Measurements from ENCODE around the gene NR2C2AP.
"Not testable (repeated sequence)": the region's sequence is repeated elsewhere in the genome, so short reads cannot be mapped to it uniquely, and the experiment has no call there.

Gene NR2C2AP, protein sequence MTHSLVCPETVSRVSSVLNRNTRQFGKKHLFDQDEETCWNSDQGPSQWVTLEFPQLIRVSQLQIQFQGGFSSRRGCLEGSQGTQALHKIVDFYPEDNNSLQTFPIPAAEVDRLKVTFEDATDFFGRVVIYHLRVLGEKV

DNA sequence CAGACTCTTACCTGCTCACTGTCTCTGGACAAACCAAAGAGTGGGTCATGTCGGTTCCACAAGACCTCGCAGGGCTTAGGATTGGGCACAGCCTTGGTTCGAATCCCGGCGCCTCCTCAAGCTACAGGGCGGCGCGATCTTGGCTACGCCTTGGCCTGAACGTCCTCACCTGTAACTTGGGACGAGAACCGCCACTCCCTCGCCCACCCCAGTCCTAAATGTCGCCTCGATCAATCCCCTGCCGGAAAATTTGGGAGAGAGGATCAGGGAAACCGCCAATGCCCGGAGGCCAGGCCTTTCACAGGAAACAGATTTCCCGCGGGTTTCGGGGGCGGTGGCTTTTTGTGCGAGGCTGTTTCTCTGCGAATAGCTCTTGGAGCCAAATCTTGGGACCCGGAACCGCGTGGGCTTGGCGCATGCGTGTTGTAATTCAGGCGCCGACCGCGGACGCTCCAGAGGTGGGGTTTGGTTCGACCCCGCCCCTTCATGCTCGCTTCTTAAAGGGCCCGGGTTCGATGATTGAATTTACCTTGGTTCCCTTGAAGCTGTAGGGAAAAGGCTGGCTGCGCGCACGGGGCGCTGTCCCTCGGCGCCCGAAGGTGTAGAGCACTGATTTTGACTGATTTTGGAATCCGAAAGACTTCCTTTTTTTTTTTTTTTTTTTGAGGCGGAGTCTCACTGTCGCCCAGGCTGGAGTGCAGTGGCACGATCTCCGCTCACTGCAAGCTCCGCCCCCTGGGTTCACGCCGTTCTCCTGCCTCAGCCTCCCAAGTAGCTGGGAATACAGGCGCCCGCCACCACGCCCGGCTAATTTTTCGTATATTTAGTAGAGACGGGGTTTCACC, at the start of gene NR2C2AP:
NR2C2AP (minus strand) TSS at position 403 of the 845 bp plus-strand sequence; CDS start at position 49, 354 bp downstream.
- DNase-seq: peak; percentile 87

DNA sequence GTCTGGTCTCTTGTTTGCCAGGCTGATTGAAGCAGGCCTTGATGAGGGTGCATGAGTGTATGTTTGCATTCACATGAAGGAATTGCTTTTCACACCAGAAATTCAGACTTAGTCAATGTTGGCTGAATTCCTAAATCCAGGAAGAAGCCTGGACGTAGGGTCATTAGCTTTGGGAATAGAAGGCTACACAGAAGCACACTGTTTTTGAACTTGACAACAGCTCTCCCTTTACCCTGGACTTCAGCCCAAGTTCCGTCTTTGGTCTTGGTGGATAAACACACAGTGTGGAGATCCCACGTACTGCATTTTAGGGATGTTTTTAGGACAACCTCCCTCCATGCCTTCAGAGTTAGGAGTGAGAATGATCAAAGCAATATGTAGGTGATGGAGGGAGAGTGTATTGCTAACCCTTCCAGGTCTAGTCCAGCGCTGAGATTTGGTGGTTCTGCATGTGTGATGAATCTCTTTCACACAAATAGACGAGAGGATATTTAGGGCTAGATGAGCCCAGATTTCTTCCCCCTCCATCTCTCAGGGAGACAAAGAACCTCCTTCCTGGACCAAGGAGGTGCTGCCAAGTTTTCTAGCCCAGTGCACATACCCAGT, 47.1 kb upstream of the NR2C2AP start:
- DNase-seq: no peak

DNA sequence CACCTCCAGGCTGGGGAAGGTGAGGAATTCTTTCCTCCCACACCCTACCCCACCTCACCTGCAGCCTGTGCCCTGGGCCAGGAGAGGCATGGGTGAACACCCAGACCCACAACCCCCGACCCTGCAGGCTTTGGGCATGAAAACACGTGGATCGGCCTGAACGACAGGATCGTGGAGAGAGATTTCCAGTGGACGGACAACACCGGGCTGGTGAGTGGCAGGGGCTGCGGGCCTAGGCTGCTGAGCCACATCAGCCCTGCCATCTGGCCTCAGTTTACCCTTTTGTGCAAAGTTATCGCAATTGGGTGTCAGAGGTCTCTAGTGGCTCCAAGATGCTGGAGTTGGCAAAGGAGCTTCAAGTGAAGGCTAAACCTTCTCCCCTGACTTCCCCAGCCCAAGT, 37.3 kb upstream of the NR2C2AP start:
- no peak for DNase-seq

DNA sequence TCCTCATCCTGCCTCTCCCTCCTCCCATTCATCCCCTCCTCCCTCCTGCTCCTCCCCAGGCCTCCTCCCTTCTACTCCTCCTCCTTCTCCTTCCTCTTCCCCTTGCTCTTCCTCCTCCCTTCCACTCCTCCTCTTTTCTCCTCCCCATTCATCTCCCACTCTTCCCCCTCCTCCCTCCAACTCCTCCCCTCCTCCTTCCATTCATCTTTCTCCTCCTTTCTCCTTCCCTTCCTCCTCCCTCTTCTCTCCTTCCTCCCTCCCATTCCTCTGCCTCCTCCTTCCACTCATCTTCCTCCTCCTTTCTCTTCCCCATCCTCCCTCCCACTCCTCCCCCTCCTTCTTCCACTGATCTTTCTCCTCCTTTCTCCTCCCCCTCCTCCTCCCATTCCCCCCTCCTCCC, 36.5 kb upstream of the NR2C2AP start:
- DNase-seq: no peak

DNA sequence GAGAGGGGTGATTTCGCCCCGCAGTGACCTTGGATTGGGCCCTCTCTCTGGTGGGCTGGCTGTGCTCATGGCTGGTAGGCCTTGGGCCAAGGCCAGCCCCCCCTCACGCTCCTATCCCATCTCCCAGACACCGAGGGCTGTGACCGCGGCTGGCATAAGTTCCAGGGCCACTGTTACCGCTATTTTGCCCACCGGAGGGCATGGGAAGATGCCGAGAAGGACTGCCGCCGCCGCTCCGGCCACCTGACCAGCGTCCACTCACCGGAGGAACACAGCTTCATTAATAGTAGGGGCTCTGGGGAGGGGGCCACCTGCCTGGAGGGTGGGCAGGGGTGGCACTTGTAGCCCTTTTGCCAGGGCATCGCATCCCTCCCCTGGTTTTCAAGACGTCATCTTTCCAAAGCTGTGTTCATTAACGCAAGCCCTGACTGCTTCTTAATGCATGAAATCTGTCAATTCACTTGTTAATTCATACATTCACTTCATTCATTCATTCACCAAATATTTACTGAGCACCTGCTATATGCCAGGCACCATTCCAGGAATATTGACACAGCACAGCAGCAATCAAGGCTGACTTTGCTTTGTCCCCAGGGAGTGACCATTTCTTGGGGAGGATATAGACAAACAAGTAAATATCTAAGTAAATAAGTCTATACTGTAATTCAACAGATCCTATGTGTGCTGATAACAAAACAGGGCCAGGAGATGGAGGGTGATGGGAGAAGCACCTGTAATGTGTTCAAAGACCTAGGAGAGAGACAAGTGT, 35.1 kb upstream of the NR2C2AP start:
- DNase-seq: no peak

DNA sequence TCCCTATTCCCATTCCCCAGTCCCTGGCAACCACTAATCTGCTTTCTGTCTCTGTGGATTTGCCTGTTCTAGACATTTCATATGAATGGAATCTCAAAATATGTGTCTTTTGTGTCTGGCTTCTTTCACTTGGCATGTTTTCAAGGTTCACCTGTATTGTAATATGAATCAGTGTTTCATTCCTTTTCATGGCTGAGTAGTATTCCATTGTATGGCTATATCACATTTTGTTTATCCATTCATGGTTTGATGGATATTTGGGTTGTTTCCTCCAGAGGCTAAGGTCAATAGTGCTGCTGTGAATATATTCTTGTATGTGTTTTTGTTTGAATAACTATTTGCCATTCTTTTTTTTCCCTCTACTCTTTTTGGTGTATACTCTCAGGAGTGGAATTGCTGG, 33.0 kb upstream of the NR2C2AP start:
- no peak for DNase-seq

DNA sequence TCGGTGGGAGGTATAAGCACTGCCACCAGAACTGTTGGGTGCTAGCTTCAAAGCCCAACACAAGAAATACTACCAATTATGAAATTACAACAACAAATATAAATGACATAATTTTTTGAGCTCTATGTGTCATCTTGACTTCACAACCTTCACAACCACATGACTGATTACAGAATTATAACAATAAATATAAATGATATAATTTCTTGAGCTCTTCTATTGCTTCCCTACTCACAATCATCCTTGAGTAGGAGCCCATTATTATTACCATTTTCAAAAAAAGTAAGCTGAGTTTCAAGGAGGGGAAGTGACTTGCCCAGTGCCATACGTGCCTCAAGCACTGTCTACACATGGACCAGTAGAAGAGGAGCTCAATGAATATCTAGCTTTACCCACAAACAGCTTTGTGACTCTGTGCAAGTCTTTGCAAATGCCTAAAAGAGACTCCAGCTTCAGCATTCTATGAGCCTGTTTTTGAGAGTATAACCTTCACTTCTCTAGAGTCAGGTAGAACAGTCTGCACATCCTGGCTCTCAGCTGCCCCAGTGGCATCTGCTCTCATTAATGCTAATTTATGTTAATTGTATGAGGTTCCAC, 31.1 kb upstream of the NR2C2AP start:
- DNase-seq: no peak

DNA sequence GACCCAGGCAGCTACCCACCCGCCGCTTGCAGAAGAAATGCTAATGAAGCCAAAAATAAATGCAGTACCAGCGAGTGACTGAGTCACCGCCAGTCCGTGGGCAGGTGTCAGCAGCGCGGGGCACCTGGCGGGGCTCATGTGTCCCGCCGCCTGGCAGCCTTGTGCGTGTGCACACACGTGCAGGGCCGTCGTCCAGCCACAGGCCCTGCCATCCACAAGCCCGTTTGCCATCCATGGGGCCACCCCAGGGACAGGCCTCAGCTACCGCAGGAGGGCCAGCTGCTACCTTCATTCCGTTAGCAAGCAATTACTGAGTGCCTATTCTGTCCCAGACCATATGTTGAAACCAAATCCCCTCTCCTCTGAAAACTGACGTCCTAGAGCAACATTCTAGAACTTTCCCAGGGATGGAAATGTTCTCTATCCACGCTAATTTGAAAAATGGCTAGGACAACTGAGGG, 29.1 kb upstream of the NR2C2AP start:
- no peak for DNase-seq

DNA sequence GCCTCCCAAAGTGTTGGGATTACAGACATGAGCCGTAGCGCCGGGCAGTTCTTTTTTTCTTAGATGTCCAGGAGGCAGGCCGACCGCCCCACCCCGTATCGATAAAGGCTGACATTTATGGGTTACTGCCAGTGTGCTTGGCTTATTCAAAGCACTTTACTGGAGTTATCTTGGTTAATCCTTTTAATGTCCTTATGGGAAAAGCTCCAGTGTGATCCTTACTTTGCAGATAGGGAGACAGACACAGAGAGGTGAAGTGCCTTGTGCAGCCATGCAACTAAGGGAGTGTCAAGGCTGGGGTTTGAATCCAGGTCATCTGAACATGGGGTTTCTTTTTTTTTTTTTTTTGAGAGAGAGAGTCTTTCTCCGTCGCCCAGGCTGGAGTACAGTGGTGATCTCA, 27.8 kb upstream of the NR2C2AP start:
- DNase-seq: no peak

DNA sequence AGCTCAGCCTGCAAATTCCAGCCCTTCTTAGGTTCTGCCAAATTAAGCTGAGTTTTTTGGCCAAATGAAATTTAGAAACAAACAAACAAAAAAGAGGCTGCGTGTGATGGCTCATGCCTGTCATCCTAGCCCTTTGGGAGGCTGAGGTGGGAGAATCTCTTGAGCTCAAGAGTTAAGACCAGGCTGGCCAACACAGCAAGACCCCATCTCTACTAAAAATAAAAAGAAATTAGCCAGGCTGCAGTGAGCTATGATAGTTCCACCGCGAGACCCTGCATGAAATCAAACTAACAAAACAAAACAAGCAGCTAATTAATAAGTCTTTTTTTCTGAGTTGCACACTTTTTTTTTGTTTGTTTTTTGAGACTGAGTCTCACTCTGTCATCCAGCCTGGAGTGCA, 26.5 kb upstream of the NR2C2AP start:
- no peak for DNase-seq

DNA sequence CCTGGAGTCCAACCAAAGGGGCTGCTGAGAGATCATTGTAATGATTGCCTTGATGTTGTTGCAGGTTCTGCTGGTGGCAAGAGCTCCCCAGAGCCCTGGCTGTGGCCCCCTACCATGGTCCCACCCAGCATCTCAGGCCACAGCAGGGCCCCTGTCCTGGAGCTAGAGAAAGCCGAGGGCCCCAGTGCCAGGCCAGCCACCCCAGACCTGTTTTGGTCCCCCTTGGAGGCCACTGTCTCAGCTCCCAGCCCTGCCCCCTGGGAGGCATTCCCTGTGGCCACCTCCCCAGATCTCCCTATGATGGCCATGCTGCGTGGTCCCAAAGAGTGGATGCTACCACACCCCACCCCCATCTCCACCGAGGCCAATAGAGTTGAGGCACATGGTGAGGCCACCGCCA, 24.0 kb upstream of the NR2C2AP start:
- DNase-seq: no peak

DNA sequence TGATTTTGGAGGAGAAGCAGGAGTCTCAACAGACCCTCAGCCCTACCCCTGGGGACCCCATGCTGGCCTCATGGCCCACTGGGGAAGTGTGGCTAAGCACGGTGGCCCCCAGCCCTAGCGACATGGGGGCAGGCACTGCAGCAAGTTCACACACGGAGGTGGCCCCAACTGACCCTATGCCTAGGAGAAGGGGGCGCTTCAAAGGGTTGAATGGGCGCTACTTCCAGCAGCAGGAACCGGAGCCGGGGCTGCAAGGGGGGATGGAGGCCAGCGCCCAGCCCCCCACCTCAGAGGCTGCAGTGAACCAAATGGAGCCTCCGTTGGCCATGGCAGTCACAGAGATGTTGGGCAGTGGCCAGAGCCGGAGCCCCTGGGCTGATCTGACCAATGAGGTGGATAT, 23.4 kb upstream of the NR2C2AP start:
- DNase-seq: no peak

DNA sequence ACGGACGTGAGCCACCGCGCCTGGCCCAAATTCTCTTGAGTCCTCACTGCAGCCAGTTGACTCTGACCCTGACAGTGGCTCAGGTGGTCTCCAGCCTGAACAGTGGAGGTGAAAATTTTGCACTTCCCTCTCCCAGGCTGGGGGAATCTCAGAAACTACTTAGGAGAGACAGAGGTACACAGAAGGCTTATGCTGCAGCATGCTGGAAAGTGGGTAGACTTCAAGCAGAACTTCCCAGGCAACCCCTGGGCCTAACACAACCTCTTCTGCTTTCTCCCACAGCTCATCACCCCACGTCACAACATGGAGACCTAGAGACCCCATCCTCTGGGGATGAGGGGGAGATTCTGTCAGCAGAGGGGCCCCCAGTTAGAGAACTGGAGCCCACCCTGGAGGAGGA, 23.0 kb upstream of the NR2C2AP start:
- no peak for DNase-seq

DNA sequence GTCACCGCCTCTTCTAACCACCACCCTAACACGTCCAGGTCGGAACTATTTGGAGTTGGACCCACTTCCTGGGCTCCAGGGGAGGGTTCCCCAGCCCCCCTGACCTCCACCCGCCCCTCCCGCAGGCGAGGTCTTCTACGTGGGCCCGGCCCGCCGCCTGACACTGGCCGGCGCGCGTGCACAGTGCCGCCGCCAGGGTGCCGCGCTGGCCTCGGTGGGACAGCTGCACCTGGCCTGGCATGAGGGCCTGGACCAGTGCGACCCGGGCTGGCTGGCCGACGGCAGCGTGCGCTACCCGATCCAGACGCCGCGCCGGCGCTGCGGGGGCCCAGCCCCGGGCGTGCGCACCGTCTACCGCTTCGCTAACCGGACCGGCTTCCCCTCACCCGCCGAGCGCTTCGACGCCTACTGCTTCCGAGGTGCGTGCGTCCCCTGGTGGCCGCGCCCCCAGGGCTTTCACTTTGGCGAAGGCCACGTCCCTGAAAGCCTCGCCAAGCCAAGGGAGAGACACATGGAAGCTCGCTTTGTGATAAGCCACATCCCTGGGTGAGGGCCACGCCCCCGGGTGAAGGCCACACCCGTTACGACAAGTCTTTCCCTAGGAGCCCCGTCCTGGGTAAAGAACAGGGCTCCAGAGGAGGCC, 21.8 kb upstream of the NR2C2AP start:
- DNase-seq: peak; percentile 69

DNA sequence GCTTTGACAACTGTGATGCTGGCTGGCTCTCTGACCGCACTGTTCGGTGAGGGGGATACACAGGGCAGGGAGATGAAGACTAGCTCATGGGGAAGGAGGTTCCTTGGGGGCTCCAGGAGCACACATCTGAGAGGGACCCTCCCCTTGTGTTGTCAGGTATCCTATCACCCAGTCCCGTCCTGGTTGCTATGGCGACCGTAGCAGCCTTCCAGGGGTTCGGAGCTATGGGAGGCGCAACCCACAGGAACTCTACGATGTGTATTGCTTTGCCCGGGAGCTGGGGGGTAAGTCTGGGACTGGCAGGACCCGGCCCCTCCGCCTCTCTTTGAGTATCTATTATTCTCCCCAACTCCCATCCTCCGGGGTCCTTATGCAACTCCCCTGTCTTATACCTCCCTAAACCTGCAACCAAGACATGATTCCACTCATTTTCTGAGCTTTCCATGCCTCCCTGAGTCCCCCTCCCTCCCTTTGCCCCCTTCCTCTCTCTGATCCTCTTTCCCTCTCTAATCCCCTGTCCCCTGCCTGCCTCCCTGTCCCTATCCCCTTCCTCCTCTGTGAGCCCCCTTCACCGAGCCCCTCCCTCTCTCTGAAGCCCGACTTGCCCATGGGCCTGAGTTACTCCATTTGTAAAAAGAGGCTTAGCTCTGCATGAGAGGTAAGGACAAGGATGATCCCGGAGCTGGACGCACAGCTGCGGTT, 21.1 kb upstream of the NR2C2AP start:
- no peak for DNase-seq

DNA sequence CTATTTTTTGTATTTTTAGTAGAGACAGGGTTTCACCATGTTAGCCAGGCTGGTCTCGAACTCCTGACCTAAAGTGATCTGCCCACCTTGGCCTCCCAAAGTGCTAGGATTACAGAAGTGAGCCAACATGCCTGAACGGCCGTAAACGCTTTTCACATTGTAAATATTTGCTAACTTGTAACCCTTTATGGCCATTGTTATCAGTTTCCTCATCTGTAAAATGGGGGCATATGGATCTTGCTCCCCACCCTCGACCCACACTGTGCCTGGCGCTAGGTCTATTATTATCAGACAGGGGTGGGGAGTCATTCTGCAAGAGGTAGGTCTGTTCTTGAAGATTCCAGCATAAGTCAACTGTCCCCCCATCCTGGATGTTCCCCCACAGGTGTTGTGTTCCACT, 20.4 kb upstream of the NR2C2AP start:
- DNase-seq: no peak

DNA sequence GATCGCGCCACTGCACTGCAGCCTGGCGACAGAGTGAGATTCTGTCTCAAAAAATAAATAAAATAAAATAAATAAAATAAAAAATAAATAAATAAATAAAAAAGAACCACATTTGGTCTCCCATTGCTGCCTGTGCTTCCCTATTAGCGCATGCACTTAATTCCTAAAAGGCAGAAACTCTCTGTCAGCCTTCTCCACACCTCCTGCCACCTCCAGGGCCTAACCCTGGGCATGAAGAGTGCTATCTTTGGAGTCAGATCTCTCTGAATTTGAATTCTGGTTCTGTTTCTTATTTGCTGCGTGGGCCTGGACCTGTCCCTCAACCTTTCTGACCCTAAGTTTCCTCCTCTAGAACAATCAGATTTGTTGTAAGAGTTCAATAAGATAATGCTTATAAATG, 19.8 kb upstream of the NR2C2AP start:
- DNase-seq: no peak

DNA sequence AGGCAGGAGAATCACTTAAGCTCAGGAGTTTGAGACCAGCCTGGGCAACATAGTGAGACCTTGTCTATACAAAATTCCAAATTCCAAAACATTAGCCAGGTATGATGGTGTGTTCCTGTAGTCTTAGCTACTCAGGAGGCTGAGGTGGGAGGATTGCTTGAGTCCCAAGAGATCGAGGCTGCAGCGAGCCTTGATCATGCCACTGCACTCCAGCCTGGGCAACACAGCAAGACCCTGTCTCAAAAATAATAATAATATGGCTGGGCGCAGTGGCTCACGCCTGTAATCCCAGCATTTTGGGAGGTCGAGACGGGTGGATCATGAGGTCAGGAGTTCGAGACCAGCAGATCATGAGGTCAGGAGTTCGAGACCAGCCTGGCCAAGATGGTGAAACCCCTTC, 17.8 kb upstream of the NR2C2AP start:
- DNase-seq: not testable (repeated sequence)

DNA sequence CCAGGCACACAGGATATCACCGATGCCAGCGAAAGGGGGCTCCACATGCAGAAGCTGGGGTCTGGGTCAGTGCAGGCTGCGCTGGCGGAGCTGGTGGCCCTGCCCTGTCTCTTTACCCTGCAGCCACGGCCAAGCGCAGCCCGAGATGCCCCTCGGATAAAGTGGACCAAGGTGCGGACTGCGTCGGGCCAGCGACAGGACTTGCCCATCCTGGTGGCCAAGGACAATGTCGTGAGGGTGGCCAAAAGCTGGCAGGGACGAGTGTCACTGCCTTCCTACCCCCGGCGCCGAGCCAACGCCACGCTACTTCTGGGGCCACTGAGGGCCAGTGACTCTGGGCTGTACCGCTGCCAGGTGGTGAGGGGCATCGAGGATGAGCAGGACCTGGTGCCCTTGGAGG, 15.7 kb upstream of the NR2C2AP start:
- DNase-seq: no peak

DNA sequence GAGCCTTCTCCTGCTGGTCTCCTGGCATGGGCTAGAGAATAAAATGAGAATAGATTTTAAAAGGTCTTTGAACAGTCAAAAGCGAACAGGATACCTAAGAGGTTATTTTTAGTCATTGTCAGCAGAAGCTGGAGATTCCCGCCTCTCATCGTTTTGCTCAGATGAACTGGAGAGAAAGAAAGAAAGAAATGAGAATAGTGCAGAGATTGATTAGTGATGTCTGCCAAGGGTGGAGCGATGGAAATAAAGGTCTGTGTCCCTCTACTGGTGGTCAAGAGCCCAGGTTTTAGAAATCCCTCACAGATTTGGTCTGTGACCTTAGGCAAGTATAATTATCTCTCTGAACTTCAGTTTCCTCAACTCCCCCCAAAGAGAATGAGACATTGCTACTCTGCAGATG, 13.9 kb upstream of the NR2C2AP start:
- no peak for DNase-seq

DNA sequence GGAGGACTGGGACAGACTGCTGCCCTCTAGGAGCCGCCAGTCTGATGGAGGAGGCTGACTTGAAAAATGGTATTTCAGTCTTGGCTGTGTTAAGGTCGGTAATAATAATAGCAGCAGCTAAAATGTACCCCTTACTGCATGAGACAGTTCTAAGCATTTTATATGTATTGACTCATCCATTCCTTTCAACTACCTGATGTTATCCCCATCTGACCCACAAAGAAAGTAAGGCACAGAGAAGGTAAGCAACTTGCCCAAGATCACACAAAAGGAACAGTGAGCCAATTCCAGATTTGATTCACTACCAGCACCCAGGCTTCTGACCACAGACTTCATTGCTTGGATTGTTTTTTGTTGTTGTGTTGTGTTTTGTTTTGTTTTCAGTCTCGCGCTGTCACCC, 12.6 kb upstream of the NR2C2AP start:
- no peak for DNase-seq

DNA sequence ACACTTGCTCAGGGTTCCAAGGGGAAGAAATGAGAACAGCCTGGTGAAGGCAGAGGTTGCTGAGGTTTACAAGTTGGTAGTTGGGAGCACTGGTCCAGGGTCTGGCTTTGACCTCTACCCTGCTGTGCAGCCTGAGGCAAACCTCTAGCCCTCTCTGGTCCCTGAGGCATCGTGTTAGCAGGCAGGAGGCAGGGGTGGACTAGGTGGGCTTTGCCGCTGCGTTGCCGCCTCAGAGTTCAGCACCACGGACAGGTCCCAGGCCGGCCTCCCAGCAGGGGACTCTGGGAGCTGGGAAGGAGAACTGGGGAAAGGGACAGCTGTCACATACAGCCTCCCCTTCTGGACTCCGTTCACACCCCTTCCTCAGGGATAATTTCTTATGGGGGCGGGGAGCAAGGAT, 11.7 kb upstream of the NR2C2AP start:
- no peak for DNase-seq
